BLaER1 (cell line): ENCODE data around the gene RCCD1.

ENCODE experiments used
- H3K27ac ChIP-seq: shearing (Covaris generic); formaldehyde crosslinking; 2 replicates; pipeline ENCODE4 v1.8.1; 2022
- H3K27me3 ChIP-seq: shearing (Covaris generic); formaldehyde crosslinking; 2 replicates; pipeline ENCODE4 v1.8.1; 2022
- H3K36me3 ChIP-seq: shearing (Covaris generic); formaldehyde crosslinking; 2 replicates; pipeline ENCODE4 v1.8.1; 2022
- H3K4me1 ChIP-seq: shearing (Covaris generic); formaldehyde crosslinking; 2 replicates; pipeline ENCODE4 v1.8.1; 2022
- H3K4me2 ChIP-seq: shearing (Covaris generic); formaldehyde crosslinking; 2 replicates; pipeline ENCODE4 v1.8.1; 2022
- H3K4me3 ChIP-seq: shearing (Covaris generic); formaldehyde crosslinking; 2 replicates; pipeline ENCODE4 v1.8.1; 2022
- H3K9ac ChIP-seq: shearing (Covaris generic); formaldehyde crosslinking; 2 replicates; pipeline ENCODE4 v1.8.1; 2022
- H3K9me3 ChIP-seq: shearing (Covaris generic); formaldehyde crosslinking; 2 replicates; pipeline ENCODE4 v1.8.1; 2022
- H4K20me1 ChIP-seq: shearing (Covaris generic); formaldehyde crosslinking; 2 replicates; pipeline ENCODE4 v1.8.1; 2022
- Cebpa-rat ChIP-seq: shearing (Covaris generic); IDR thresholded peaks from 2 replicates; pipeline ENCODE4 v1.8.1; 2022

Gene RCCD1

GRCh38 chr15:90987561-90988141 is 33.0 kb downstream of the RCCD1 start:
- Histone ChIP-seq H3K4me1 (peaks cover 53% of the 10 kb centered on the region), H3K9me3 (no peaks in the 10 kb centered on the region), H3K36me3 (peaks cover 36% of the 10 kb centered on the region), H3K4me2 (peak overlapping the region; percentile 68), H3K9ac (peak overlapping the region; percentile 21; the same call in 1 of the 2 replicates), H4K20me1 (peaks cover 86% of the 10 kb centered on the region), H3K27me3 (no peaks in the 10 kb centered on the region), H3K27ac (no peak overlapping the region), H3K4me3 (no peak overlapping the region)
- no peak for TF ChIP-seq Cebpa-rat

GRCh38 chr15:90988296-90988695 is 33.6 kb downstream of the RCCD1 start:
- H3K36me3 ChIP-seq: peaks cover 29% of the 10 kb centered on the region
- peaks cover 86% of the 10 kb centered on the region for H4K20me1 ChIP-seq
- H3K27ac ChIP-seq: peak overlapping the region; percentile 54
- TF ChIP-seq Cebpa-rat: no peak
- H3K9me3 ChIP-seq: no peaks in the 10 kb centered on the region
- peak overlapping the region; percentile 68 for H3K4me2 ChIP-seq
- H3K4me3 ChIP-seq: no peak overlapping the region
- no peaks in the 10 kb centered on the region for H3K27me3 ChIP-seq
- H3K4me1 ChIP-seq: peaks cover 59% of the 10 kb centered on the region
- H3K9ac ChIP-seq: peak overlapping the region; percentile 21

GRCh38 chr15:90989040-90989768 is 34.5 kb downstream of the RCCD1 start:
- H3K4me2 ChIP-seq: peak overlapping the region; percentile 68
- no peak overlapping the region for H3K27ac ChIP-seq
- peaks cover 20% of the 10 kb centered on the region for H3K36me3 ChIP-seq
- no peaks in the 10 kb centered on the region for H3K9me3 ChIP-seq
- no peak overlapping the region for H3K9ac ChIP-seq
- no peak overlapping the region for H3K4me3 ChIP-seq
- H3K27me3 ChIP-seq: no peaks in the 10 kb centered on the region
- H3K4me1 ChIP-seq: peaks cover 62% of the 10 kb centered on the region
- H4K20me1 ChIP-seq: peaks cover 80% of the 10 kb centered on the region
- TF ChIP-seq Cebpa-rat: no peak

- H3K9me3 ChIP-seq: no peaks in the 10 kb centered on the region
- H3K4me3 ChIP-seq: no peak overlapping the region
- H3K4me2 ChIP-seq: no peak overlapping the region
- 0 out of 2 replicates have a peak, but pooled peaks have one; percentile 30 for TF ChIP-seq Cebpa-rat
- H3K36me3 ChIP-seq: peaks cover 8% of the 10 kb centered on the region; the same call in 1 of the 2 replicates
- H3K27me3 ChIP-seq: no peaks in the 10 kb centered on the region
- H3K9ac ChIP-seq: no peak overlapping the region
- no peak overlapping the region for H3K27ac ChIP-seq
- peaks cover 68% of the 10 kb centered on the region for H4K20me1 ChIP-seq
- peaks cover 67% of the 10 kb centered on the region for H3K4me1 ChIP-seq
These were observed 35.8 kb downstream of the RCCD1 start for GRCh38 chr15:90990446-90990845.

GRCh38 chr15:90991587-90992285 is 37.1 kb downstream of the RCCD1 start:
- Histone ChIP-seq H3K4me3 (no peak overlapping the region), H4K20me1 (peaks cover 55% of the 10 kb centered on the region), H3K4me2 (peak overlapping the region; percentile 74), H3K9me3 (no peaks in the 10 kb centered on the region), H3K9ac (no peak overlapping the region), H3K27ac (no peak overlapping the region), H3K36me3 (peaks cover 4% of the 10 kb centered on the region; the same call in 1 of the 2 replicates), H3K27me3 (no peaks in the 10 kb centered on the region), H3K4me1 (peaks cover 65% of the 10 kb centered on the region)
- no peak for TF ChIP-seq Cebpa-rat

- Histone ChIP-seq H3K36me3 (peaks cover 28% of the 10 kb centered on the region), H3K4me2 (peak overlapping the region; percentile 74), H3K27me3 (no peaks in the 10 kb centered on the region), H3K27ac (peak overlapping the region; percentile 97), H3K4me3 (peak overlapping the region; percentile 100), H3K9me3 (no peaks in the 10 kb centered on the region), H3K4me1 (peaks cover 42% of the 10 kb centered on the region), H3K9ac (peak overlapping the region; percentile 98), H4K20me1 (peaks cover 32% of the 10 kb centered on the region)
- TF ChIP-seq Cebpa-rat: no peak
These were observed 39.4 kb downstream of the RCCD1 start for GRCh38 chr15:90994059-90994416.

- H3K27me3 ChIP-seq: no peaks in the 10 kb centered on the region
- no peak for TF ChIP-seq Cebpa-rat
- peak within 1 kb of the TSS; percentile 97 for H3K27ac ChIP-seq
- H4K20me1 ChIP-seq: peaks cover 26% of the 10 kb centered on the region; the same call in 1 of the 2 replicates
- peaks cover 34% of the 10 kb centered on the region for H3K36me3 ChIP-seq
- peak within 1 kb of the TSS; percentile 87 for H3K4me2 ChIP-seq
- no peaks in the 10 kb centered on the region for H3K9me3 ChIP-seq
- peak within 1 kb of the TSS; percentile 100 for H3K4me3 ChIP-seq
- peaks cover 36% of the 10 kb centered on the region for H3K4me1 ChIP-seq
- H3K9ac ChIP-seq: peak within 1 kb of the TSS; percentile 98
These were observed 40.0 kb downstream of the RCCD1 start, which contains the start of gene PRC1 for GRCh38 chr15:90994417-90995311. PRC1 (minus strand) TSS chr15:90994535; CDS start chr15:90994417, 118 bp downstream.

- Histone ChIP-seq H3K27me3 (no peaks in the 10 kb centered on the region), H3K9me3 (no peaks in the 10 kb centered on the region), H3K4me3 (no peak overlapping the region), H3K27ac (no peak overlapping the region), H3K4me2 (no peak overlapping the region), H3K9ac (no peak overlapping the region), H4K20me1 (no peaks in the 10 kb centered on the region), H3K4me1 (peaks cover 11% of the 10 kb centered on the region), H3K36me3 (peaks cover 72% of the 10 kb centered on the region)
- no peak for TF ChIP-seq Cebpa-rat
These were observed 44.1 kb downstream of the RCCD1 start for GRCh38 chr15:90998737-90999136.

- Histone ChIP-seq H3K9me3 (no peaks in the 10 kb centered on the region), H4K20me1 (peaks cover 2% of the 10 kb centered on the region; the same call in 1 of the 2 replicates), H3K27ac (no peak overlapping the region), H3K4me3 (no peak overlapping the region), H3K27me3 (no peaks in the 10 kb centered on the region), H3K36me3 (peaks cover 96% of the 10 kb centered on the region), H3K4me1 (no peaks in the 10 kb centered on the region), H3K4me2 (no peak overlapping the region), H3K9ac (no peak overlapping the region)
- no peak for TF ChIP-seq Cebpa-rat
These were observed 46.5 kb downstream of the RCCD1 start for GRCh38 chr15:91001209-91001608.
